Heart left ventricle (tissue), 13 donors: ENCODE results near the gene WWC1.

ENCODE experiments used
- CTCF ChIP-seq, 12 donors: fragments of 200-600 bp; sonication (generic) in 4 of 12; IDR thresholded peaks; one replicate each; pipeline versions ENCODE4 v1.5.0 to v1.8.0; 2018 to 2022; ENCODE audit warnings: antibody characterized with exemption in 12 of 12, mild to moderate bottlenecking in 5 of 12
- POLR2A ChIP-seq, 2 donors: fragments of 450-650 bp; IDR thresholded peaks; one replicate each; pipeline ENCODE4 v1.6.1; 2017; ENCODE audit warnings: antibody characterized with exemption in 2 of 2, mild to moderate bottlenecking in 2 of 2, moderate library complexity in 2 of 2
- donor health status: ischemic (EF 13 %, LVEDD 7.1; RV severe dilation, severe dysfunction).
- donor health status: DM: no; HTN: yes; CAD: no.
- donor health status: DM: no; HTN: no; CAD: no.
- donor health status: ischemic (EF 25% LVEDD 6.9; RV normal size, moderate dysfunction).
- donor health status: ischemic (EF 25% LVEDD 5.7; RV mildly dilated, moderate dysfunction).
- donor health status: ischemic (EF 35%, LVEDD 5.7; RV mildly dilated, moderate dysfunction).
- donor health status: nonischemic (EF 11% LVEDD 7.7; RV severe dilation, severe dysfunction).
- donor health status: DM: yes; HTN: yes; CAD: no.
- donor health status: PGD.
- donor health status: ischemic (EF 29% LVEDD 5.4; RV normal size, mild dysfunction).
- donor health status: nonischemic (EF 23%, LVEDD 6.1; RV moderate dilation, normal function).

GRCh38 chr5:168374532-168374931 is 83.1 kb downstream of the WWC1 start:
- no peak for TF ChIP-seq CTCF (IDR thresholded peaks at IDR 0.05)
- TF ChIP-seq POLR2A (IDR thresholded peaks at IDR 0.05) = no peak
